Stimulated activated CD4-positive, alpha-beta T cell treated with anti-CD3 and anti-CD28 coated beads, Interleukin-2, amount 100 ng/mL, for 24 hours (primary cell): ENCODE results near the gene MUC4.
"Not testable (repeated sequence)": the region's sequence is repeated elsewhere in the genome, so short reads cannot be mapped to it uniquely, and the experiment has no call there.

Experiments used
- DNase-seq, 2 donors: peaks; one replicate each; pipeline ENCODE4 v3.0.0-alpha.2; 2020

Gene MUC4

GRCh38 chr3:195712535-195712910 is 99.2 kb downstream of the MUC4 start:
- DNase-seq, result not testable (repeated sequence)

- no peak for DNase-seq
Measured at GRCh38 chr3:195711813-195712534, 99.8 kb downstream of the MUC4 start.

GRCh38 chr3:195711091-195711812 is 100.5 kb downstream of the MUC4 start:
- DNase-seq, result not testable (repeated sequence)

- DNase-seq, result not testable (repeated sequence)
Measured at GRCh38 chr3:195710126-195710905, 101.4 kb downstream of the MUC4 start.

GRCh38 chr3:195709676-195710085 is 102.0 kb downstream of the MUC4 start:
- DNase-seq, result no peak

- no peak for DNase-seq
Measured at GRCh38 chr3:195708626-195709481, 102.9 kb downstream of the MUC4 start.

GRCh38 chr3:195708061-195708460 is 103.7 kb downstream of the MUC4 start:
- DNase-seq, result no peak

- no peak for DNase-seq
Measured at GRCh38 chr3:195705081-195705991, 106.4 kb downstream of the MUC4 start.

- no peak for DNase-seq
Measured at GRCh38 chr3:195704433-195704999, 107.2 kb downstream of the MUC4 start.

- DNase-seq, result no peak
Measured at GRCh38 chr3:195703776-195704175, 108.0 kb downstream of the MUC4 start.

GRCh38 chr3:195701042-195701915 is 110.5 kb downstream of the MUC4 start:
- DNase-seq, result no peak

GRCh38 chr3:195700319-195700718 is 111.4 kb downstream of the MUC4 start:
- DNase-seq, result no peak

GRCh38 chr3:195699860-195700259 is 111.9 kb downstream of the MUC4 start:
- no peak for DNase-seq

GRCh38 chr3:195699388-195699771 is 112.3 kb downstream of the MUC4 start:
- DNase-seq, result no peak

- no peak for DNase-seq
Measured at GRCh38 chr3:195698647-195699387, 112.9 kb downstream of the MUC4 start.

GRCh38 chr3:195698325-195698646 is 113.4 kb downstream of the MUC4 start:
- DNase-seq, result no peak

GRCh38 chr3:195697582-195698324 is 114.0 kb downstream of the MUC4 start:
- DNase-seq, result no peak
